ENCODE results near the gene ANKRD66.
"Not testable (repeated sequence)": the region's sequence is repeated elsewhere in the genome, so short reads cannot be mapped to it uniquely, and the experiment has no call there.

Gene ANKRD66

DNA sequence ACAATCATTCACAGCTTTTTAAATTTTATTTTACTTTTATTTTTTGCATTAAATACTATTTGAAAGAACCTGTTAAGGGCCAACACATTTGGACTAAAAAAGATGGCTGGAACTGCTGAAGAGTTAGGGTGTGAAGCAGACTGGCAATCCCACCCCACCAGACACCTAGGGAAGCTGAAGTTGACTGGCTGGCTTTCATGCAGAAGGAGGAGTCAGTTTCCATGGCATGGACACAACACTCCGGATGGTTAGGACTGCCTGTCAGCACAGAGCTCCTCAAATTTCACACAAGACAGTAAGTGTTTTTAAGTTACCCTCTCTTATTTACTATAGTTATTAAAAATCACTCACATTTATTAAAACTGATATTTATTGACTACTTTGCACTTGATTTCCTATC is at the start of gene ANKRD66:
Gene ANKRD66, plus strand, starts transcription at position 238 of the 400 bp plus-strand sequence. CDS start 5,016 bp downstream, outside the sequence.
- no peak for DNase-seq

DNA sequence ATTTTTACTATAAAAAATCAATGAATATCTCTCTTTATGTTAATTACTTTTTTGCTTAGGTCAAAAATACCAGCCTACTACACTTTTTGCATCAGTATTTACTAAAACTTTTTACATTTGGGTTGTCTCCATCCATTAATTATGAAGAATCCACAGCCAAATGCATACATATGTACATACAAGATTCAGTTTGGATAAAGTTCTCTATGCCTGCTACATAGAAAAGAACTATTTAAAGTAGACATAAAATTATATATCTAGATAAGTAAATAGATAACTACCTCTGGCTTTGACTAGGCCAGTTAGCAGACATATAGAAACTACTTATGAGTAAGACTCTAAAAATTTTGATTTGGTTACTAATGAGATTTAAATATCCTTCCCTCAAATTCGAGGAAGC is 46.8 kb upstream of the ANKRD66 start:
- DNase-seq, result no peak

DNA sequence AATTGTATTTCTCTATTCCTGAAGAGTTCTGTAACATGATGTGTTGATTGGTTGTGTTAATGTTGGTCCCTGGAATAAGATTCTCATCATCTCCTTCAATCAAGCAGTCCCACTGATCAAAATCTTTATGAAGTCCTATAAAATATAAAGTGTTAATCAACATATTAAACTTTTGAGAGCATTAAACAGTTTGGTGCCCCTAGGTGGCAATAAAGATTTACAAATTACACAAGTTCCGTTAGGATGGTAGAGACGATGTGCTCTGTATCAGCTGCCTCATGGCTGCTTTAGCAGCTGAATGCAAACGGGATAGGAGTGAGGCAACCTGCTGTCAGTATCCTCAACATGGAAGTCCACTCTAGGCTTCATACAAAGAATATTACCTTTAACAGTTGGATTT is 42.2 kb upstream of the ANKRD66 start:
- no peak for DNase-seq

DNA sequence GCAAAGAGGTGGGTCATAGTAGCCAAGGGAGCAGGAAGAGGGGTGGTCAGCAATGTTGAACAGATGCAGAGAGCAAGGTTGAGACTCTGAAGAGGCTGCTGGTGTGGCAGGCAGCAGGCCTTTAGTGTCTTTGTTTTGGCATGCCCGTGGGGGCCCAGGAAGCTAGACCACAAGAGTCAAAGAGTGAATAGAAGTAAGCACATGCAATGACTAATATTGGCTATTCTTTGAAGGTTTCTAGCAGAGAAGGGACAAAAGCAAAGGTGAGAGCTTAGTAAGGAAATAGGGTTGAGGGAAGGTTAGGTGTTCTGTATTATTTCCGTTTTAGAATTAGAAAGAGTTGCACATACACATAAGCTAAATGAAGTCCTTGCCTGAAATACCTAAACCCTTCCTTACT is 40.3 kb upstream of the ANKRD66 start:
- DNase-seq, result no peak

DNA sequence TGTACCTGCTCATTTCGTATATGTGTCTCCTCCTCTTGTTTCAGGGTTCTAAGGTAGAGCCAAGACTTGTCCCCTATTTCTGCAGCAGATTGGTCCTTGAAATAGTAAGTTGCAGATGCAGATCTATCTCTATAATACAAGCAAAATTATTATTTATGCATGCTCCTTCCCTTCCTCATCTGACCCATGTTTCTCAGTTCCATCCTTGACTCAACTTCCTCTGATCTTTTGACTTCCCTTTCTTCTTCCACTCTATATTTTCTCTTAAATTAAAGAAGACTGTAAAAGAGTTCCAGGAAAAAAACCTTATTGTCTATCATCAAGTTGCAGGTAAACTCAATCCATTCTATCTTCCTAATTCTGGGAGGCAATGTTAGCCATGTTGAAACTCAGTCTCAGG is 35.2 kb upstream of the ANKRD66 start:
- no peak for DNase-seq

DNA sequence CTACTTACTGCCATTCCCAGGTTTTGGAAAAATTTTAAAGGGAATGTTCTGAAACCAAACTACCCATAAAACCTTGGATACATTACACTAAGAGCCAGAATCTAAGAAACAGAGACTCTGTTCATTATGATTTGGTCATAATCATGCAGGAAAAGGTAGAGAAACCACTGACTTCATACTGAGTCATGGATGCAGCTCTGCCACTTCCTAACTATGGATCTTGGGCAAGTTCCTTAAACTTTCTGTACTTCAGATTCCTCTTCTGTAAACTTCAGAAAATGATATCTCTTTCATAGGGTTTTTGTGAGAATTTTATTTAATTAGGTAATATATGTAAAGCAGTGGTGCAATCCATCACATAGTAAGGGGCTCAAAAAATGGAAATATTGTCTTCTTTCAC is 31.6 kb upstream of the ANKRD66 start:
- DNase-seq, result no peak

DNA sequence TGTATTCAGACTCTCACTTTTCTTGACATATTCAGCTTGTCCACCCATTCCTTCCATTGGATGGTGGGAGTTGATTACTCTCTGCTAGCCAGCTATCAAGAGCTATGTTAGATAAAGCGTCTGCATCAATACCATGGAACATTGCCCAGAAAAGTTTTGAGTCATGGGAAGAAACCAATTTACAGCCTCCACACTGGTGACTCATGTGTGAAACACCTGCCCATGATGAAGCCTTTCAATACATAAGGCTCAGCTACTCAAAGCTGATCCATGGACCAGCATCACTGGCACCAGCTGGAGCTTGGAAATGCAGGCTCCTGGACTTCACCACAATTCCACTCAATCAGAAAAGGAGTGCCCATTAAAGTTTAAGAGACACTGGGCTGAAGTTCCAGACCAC is 27.6 kb upstream of the ANKRD66 start:
- no peak for DNase-seq

DNA sequence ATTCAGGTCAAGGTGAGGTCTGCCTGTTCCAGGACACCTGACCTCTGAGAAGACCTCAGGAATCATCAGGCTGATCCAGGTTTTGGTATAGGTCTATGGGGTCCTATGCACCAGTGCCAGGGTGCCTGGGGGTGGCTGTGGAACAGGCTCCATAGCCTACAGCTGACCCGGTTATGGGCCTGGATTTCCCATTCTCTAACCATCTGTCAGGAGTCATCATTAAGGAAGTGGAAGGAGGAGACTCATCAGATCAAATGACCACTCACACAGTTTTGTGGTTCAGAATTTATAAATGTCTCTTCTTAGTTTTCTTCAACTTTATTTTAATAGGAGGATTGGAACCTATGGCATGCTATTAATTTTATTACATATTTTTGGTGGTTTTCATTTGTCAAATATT is 26.3 kb upstream of the ANKRD66 start:
- DNase-seq, result no peak

DNA sequence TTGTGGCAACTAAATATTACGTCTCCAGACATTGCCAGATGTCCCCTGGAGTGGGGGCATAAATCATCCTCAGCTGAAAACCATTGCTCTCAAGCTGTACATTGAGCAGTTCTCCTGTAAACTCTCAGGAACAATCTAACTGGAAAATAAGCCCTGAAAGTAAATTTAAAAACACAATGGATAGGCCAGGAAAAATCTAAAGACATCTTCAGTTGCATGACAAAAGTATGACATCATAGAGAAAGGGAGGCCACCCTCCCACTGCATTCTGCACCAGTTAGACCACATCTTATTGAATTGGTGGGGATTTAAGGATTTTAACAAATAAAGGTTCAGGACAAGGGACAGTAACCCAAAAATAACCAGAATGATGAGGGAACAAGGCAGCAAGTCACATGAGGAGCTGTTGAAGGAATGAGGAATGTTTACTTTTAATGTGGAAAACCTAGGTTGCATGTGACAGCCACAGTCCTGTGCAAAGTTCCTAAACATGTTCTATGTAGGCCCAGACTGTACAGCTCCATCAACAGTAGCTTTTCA is 16.9 kb upstream of the ANKRD66 start:
- no peak for DNase-seq

DNA sequence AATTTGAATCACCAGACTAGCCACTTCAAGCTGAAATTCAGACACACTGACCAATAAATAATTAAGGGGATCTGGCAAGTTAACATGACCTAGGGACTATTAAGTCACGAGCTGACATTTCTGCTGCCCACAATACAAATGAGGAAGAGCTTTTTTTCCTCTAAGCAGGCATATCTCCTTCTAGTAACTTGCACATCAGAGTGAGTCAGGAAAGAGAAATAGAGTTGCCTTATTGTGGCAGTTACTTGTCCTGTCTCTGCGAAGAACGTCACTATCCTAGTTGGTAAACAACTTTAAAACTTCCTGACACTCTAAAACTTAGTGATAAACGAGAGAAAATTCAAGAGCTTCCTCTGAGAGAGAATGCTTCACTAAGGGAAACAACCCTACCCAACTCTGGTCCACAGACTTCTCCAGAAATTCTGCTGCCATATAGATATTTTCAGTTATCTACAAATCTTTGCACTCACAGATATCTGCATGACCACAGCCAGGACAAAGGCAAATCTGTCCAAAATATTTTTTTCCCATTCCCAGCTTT is 15.7 kb upstream of the ANKRD66 start:
- no peak for DNase-seq

DNA sequence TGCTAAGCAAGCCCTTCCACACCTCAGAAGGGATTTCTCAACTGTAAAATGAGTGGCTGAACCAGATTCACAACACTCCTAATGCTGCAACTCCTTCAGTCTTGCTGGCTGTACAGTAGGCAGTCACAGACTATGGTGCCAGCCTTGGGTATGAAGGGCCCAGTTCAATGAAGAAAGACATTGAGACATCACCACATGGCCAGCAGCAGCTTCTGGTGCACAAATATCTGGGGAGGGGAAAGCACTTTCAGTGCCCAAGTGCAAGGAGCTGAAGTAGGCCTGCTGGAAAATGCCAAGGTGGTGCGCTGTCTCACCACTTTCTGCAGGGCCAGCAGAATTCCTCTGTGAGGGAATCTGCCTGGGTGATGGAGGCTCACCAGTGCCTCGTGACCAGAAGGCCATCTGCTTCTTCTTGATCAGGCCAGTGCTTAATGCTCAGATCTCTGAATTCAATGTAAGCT is 13.4 kb upstream of the ANKRD66 start:
- no peak for DNase-seq

DNA sequence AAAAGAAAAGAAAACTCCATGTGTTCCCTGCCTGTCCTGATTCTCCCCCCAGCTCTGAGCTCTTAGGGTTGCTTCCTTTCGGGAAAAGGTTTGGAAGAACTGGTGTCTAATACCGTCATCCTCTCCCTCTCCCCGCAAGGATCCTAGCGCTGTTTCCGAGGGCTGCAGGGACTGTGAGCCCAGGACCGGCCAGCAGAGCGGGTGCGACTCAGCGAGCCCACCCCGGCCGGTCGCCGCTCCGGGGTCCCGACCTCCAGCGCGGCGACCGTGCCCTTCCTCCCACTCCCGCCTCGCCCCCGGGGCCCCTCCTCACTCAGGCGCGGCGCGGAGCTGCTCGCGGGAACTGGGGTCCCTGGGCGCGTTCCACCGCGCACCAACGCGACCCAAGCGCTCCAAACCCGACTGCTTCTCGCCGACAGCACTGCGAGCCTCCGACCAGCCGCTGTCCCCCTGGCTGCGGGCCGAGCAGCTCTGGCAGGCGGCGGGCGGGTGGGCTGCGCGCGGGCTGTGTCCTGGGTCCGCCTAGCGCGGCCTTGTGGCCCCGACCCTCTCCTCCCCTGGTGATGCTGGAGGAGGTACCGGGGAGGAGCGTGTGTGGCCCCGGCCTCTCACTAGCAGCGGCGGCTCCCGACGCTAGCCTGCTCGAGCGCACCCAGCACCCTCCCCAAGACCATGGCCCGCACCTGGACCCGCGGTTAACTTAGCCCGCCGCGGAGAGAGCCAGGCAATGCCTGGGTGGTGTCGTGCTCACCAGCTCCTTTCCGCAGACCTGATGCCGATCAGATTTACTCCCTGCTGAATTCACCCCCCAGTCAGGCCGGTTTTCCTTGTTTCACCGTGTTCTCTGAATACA is 11.6 kb upstream of the ANKRD66 start, which contains the start of gene PLA2G7:
Gene PLA2G7, minus strand, starts transcription at position 509 of the 853 bp plus-strand sequence. CDS start 12,484 bp downstream, outside the sequence.
- peak; percentile 30 for DNase-seq

DNA sequence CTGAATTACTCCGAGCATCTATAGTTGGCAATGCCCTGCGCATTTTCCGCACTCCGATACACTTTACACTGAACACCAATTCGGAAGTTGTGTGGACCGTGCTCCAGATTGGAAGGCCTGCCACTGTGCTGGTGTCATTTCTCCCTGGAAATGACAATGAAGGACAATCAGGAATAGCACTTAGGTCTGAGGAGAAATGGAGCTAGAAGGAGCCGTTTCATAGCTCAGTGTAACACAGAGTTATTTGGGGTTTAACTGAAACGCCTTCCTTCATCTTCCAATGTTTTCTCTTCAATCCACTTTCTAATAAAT is 11.1 kb upstream of the ANKRD66 start:
- DNase-seq, result no peak

DNA sequence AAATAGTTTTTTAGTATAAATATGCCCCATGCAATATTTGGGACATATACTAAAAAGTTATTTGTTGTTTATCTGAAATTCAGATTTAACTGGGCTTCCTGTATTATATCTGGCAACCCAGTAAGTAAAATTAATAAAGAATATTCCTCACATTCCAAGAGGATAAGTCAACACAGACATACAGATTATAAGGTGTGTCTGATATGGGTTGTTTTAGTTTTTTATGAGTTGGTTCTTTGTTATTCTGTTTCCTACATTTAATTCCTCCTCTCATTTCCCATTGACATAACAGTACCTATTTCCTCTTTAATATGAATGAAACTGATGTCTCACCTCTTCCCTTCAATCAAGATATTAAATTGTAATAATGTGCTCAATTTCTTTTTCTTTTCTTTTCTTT is 9.8 kb upstream of the ANKRD66 start:
- no peak for DNase-seq

DNA sequence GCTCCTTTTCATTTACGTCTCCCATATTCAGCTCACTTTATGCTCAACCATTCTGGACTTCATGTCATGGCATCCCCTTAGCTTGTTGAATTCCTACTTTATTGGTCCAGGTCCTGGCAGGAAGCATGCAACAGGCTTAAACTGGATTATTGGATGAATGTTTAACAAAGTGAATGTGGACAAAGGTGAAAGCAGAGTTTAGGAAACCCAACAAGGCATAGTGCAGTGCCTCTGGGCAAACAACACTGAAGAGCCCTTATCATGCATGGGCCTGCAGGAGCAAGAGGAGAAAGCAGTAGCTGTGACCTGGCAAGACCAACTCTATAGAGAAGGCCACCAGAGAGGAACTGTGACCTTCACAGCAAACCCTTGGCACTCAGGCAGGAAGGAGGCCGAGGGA is 5.3 kb upstream of the ANKRD66 start:
- no peak for DNase-seq

DNA sequence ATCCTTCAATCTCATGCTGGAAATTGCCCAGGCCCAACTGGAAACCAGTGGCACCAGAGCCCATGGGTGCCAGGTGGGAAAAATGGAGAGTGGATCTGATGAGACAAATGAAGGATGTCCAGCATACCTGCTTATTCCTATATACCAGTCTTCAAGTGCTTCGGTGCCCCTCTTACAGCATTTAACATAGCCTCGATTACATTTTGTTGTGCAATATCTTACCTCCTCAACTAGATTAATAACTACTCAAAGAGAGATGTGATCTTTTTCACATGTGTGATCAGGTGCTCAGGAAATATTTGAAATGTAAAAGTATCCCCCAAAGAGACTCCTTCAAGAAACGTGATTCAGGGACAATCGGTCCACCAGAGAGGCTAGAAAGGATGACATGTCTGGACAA is 4.8 kb upstream of the ANKRD66 start:
- DNase-seq, result no peak

DNA sequence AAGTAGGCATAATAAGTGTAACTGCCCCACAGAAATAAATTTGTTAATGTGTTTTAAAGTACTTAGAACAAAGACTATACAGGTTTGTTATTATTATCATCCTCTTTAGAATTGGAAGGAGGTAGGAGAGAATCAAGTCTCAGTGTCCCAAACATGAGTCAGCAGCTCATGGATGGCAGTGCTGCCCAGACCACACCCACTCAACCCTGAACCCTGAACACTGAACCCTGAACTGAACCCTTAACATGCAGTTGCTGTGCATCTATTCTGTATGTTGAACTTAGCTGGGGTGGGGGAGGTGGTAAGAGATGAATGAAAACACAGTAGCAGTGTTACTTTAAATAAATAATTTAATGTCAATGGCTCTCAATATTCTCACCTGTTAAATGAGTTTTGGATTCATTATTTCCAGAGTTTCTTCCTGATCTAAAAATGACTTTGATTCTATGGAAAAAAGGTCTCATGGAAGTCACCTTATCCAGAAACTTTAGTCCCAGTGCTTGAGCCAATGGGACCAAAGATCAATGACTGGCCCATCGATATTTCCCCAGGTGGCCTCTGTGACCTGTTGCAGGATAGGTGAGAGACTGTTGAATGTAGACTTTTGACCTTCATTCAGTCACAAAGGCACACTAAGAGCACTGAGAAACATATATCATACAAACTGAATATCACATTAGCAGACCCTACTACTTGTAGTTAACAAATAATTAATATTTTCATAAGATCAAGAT is 3.1 kb upstream of the ANKRD66 start:
- no peak for DNase-seq

DNA sequence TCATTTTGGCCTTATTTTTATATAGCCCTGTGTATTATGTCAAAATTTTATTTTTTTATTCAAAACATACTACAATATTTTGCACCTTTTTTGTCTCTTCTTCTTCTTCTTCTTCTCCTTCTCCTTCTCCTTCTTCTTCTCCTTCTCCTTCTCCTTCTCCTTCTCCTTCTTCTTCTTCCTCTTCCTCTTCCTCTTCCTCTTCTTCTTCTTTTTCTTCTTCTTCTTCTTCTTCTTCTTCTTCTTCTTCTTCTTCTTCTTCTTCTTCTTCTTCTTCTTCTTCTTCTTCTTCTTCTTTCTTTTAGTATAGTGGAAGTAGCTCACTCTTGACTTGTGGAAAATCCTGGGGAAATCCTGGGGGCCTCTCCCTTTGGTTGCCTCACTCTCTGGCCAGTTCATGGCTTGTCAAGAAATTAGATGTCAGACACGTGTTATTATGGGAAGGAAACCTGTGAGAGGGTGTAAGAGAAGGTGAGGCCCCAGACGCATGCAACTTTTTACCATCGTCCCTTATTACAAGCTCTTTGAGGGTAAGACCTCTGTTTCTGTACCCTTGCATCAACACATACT is 2.5 kb upstream of the ANKRD66 start:
- not testable (repeated sequence) for DNase-seq

DNA sequence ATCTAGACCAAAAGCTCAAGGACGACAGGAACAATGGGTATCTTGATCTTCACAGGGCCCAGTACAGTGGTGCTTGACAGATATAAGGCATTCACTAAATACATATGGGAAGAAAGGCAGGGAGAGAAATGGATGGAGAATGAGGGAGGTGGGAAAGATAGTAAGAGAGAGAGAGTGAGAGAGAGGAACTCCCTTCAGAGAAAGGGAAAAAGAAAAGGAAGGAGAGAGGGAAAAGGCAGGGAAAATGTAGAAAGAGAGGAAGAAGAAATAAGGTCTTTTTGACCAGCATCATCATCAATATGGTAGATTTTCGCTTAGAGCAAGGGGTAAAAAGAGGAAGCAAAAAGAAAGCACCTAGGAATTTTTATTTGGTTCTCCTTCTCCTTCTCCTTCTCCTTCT is 760 bp upstream of the ANKRD66 start:
- no peak for DNase-seq

DNA sequence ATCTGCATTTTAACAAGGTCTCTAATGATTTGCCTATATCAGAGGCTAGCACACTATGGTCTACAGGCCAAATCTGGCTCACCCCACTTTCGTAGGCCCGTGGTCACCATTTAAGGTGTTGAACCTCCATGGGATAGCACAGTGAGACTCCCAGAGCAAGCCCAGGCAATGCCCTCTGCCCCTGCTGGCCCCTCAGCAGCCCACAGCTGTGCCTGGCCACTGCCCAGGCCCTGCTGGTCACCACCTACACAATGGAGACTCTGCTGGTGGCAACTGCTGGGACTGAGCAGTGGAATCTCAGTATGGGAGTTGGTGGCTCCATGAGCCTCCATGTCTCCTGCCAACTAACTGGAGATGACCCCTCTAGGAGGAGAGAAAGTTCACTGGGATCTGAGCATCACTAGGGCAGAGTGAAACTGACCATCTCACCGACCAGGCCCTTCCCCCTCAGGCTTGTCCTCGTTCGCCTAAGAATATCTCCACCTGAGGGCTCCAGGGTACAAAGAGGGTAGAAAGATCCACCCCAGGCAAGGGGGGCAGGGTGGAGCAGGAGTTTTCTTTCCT is 2.3 kb downstream of the ANKRD66 start:
- no peak for DNase-seq

DNA sequence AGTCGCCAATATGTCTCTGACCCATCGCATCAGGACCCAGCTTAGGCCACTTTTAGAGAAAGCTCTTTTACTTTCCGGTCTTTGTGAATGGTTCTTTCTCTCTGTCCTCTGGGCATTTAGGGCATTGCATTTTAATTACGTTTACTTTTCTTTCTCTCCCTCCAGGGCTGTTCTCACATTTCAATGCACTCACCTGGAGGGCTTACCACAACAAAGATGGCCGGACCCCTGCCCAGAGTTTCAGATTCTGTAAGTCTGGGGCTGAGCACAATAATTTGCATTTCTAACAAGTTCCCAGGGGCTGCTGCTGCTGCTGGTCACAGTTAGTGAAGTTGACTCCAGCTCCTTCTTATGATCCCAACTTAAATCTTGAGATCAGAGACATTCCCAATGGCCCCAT is 3.0 kb downstream of the ANKRD66 start:
- no peak for DNase-seq

DNA sequence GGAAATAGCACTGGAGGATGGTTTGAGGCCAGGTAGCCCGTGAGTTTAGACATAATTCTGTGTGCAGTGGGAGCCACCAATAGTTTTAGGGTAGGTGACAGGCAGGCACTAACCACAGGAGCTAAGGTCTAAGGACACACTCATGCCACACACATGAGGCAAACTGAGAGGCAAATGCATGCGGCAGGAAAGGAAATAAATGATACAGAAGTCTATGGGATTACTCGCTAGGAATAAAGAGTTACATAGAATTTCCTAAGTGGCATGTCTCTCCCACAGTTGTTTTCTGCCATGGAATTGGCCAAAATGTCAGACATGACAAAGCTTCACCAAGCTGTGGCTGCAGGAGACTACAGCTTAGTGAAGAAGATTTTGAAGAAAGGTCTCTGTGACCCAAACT is 4.9 kb downstream of the ANKRD66 start:
- no peak for DNase-seq

DNA sequence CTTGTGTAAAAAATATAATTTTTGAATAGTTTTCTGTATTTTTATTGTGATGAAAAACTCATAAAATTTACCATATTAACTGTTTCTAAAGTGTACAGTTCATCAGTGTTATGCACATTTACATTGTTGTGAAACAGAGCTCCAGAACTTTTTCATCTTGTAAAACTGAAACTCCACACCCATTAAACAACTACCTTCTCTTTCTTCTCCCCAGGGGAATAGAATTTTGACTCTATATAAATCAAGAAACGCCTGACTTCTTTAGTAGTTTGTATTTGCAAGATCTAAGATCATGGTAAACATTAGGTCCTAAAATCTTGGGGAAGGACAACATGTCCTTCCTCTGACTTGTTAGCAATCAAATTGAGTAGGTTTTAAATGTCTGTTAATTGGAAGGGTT is 9.1 kb downstream of the ANKRD66 start:
- DNase-seq, result no peak
